Keratinocyte (primary cell): Measurements from ENCODE around the gene INSC.

Experiments used
- CTCF ChIP-seq, 3 experiments: IDR thresholded peaks in 1 of 3; conservative IDR thresholded peaks in 1 of 3; optimal IDR thresholded peaks in 1 of 3; 2 replicates in 2 of 3; 3 replicates in 1 of 3; pipeline versions ENCODE3 to v1.5.1; 2011; ENCODE audit warnings: low read length in 3 of 3, mild to moderate bottlenecking in 3 of 3, moderate library complexity in 2 of 3, control low read depth in 1 of 3, inconsistent platforms in 1 of 3; ENCODE audit not compliant: insufficient read depth in 2 of 3; ENCODE audit errors: extremely low read depth in 1 of 3
- EZH2 ChIP-seq: IDR thresholded peaks from one replicate; pipeline ENCODE4 v1.6.1; 2012; ENCODE audit warnings: inconsistent platforms, mild to moderate bottlenecking, low read length, moderate library complexity

DNA sequence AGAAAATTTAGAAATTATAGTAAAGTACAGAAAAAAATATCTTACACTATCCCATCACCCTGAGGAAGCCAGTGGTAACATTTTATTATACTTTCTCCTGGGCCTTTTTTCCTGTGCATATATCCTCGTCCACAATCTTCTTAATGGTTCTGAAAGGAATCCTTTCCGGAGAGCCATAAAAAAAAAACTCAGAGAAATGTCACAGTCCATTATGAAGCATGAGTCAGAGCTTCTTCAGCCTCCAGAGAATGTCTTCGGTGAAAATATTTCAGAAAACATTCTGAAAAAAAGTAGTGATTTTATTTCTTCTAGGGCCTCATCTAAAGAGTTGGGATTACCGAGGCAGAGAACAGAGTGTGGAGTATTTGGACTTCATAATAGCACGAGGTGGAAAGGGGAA lies 163.4 kb downstream of the INSC start:
- TF ChIP-seq CTCF (optimal IDR thresholded peaks at IDR 0.05 in 1 of 3, IDR thresholded peaks at IDR 0.05 in 1 of 3, conservative IDR thresholded peaks at IDR 0.05 in 1 of 3; ENCODE audit: extremely low read depth in 1 of 3, insufficient read depth in 2 of 3, low read length in 3 of 3) (no peak), EZH2 (no peak)
